ENCODE results near the gene BARHL2.

DNA sequence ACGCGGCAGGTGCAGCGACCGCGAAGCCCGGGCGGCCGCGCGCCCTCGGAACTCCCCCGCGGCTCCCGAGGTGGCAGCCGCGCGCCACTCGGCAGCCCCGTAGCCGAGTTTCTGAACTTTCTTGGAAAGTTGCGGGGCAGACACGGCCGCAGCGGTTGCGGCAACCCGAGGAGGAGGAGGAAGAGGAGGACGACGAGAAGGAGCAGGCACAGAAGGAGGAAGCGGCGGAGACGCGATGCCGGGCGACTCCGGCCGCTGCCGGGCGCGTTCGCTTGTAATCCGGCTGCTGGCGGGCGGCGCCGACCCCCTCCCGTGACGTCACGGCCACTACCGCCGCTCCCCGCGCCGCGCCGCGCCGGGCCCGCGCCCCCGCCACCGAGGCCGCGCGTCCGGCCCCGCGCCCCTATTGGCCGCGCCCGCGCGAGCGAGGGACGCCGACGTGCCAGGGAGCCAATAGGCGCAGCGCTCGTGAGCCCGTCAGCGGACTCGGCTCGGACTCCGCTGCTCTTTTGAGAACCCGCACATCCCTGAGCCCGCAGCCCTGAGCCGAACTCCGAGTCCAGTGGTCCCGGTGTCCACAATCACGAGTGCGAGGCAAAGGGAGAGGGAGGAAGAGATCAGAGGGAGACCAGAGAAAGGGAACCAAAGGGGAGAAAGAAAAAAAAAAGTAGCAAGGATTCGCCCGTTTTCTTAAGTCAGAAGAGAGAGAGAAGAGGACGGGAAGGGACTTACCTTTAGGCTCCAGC is 736 bp upstream of the BARHL2 start:
- TF ChIP-seq, protein P1, sequence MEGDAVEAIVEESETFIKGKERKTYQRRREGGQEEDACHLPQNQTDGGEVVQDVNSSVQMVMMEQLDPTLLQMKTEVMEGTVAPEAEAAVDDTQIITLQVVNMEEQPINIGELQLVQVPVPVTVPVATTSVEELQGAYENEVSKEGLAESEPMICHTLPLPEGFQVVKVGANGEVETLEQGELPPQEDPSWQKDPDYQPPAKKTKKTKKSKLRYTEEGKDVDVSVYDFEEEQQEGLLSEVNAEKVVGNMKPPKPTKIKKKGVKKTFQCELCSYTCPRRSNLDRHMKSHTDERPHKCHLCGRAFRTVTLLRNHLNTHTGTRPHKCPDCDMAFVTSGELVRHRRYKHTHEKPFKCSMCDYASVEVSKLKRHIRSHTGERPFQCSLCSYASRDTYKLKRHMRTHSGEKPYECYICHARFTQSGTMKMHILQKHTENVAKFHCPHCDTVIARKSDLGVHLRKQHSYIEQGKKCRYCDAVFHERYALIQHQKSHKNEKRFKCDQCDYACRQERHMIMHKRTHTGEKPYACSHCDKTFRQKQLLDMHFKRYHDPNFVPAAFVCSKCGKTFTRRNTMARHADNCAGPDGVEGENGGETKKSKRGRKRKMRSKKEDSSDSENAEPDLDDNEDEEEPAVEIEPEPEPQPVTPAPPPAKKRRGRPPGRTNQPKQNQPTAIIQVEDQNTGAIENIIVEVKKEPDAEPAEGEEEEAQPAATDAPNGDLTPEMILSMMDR (IDR thresholded peaks at IDR 0.05) = no peak
- TF ChIP-seq POLR2A (IDR thresholded peaks at IDR 0.05) = no peak

Measured in right lobe of liver (tissue), 4 donors.